ENCODE measurements around the gene CLN3.

CLN3 gene

DNA sequence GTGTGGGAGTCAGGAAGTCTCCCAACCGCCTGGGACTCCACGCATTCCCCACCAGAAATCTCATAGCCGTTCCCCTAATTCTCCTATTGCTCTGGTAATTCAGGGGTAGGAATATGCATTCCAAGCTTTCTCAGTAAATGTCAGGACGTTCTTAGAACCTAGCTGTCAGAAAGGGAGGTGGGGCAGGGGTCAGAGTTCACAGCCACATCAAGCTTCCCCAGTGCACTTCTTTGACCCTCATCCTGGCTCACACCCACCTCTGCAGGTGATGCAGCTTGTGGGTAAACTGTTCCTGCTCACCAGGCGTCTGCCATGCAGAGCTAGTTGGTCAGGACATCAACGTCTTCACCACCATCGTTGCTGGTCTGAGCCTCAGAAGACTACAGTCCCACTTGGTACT is 28.8 kb upstream of the CLN3 start:
- in situ Hi-C loops (cut with HindIII; ENCODE audit: low sequenced_read_pairs): loop anchor here (10.0 kb wide), 1 partner anchor 354 kb away; the partner anchor contains the start of gene ATP2A1

DNA sequence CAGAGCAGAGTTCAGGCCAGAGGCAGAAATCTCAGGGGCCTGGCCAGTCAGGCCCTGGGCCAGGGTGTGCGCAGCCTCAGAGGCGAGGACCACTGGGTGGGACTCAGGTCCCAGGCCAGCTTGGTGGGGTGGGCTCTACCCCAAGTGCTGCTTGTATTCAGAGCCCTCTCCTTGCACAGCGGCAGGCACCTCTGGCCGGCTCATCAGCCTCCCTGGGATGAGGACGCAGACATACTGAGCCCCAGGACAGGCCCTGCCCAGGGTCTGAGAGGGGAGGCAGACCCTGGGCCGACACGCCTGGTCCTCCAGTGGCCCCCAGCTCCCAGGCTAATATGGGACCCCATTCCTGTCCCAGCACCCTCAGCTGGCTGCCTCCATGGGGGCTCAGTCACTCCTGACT is 22.4 kb upstream of the CLN3 start:
- in situ Hi-C loops (cut with HindIII; ENCODE audit: low sequenced_read_pairs): no loop called here

DNA sequence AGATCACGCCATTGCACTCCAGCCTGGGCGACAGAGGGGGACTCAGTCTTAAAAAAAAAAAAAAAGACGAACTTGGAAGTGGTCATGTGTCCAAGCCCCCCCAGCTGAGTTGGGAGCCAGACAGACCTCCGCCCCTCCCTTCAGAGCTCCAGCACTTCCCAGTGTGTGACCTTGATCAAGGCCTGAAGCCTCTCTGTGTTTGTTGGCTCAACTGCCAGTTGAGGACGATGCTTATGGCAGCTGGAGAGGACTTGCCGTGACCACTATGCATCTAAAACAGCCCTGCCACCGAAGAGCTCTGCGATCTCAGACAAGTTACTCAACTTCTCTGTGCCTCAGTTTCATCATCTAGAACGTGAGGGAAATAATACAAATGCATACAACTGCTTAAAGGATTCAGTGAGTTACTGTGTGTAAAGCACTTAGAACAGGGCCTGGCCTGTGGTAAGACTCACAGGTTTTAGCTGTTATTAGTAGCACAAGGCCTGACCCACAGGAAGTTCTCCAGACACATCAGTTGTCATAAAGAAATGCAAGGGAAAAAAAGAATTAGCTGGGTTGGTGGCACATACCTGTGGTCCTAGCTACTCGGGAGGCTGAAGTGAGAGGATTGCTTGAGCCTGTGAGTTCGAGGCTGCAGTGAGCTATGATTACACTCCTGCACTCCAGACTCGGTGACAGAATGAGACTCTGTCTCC is 21.8 kb upstream of the CLN3 start:
- in situ Hi-C loops (cut with HindIII; ENCODE audit: low sequenced_read_pairs): no loop called here

DNA sequence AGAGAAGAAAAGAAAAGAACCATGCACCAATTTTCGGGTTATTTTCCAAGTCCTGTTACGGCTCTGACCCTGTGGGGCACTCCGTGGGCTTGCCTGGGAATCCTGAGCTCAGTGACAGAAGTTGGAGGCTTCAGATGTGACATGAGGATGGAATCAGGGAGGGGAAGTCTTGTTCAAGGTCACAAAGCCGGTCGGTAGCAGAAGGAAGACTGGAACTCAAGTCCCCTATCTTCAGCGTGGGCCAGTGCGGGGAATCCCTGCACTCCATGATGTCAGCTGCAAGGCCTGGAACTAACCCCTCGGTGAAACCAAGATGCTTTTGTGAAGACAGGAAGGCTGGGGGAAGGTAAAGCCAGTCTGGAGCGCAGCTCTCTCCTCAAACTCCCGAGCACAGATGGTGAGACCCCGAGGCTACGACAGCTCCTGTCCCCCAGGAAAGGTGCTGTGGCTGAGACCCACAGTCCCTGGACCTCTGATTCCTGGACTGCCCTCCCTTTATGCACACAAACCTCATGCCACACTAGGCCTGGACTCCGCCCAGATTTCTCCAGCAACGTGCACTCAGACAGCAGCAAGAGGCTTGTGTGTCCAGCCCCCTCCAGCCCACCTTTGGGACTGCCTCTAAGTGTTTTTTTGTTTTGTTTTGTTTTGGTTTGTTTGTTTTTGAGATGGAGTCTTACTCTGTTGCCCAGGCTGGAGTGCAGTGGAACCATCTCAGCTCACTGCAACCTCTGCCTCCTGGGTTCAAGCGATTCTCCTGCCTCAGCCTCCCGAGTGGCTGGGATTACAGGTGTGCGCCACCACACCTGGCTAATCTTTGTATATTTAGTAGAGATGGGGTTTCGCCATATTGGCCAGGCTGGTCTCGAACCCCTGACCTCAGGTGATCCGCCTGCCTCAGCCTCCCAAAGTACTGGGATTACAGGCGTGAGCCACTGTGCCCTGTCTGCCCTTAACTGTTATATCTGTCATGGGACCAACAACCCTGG is 20.2 kb upstream of the CLN3 start:
- in situ Hi-C loops (cut with HindIII; ENCODE audit: low sequenced_read_pairs): no loop called here

DNA sequence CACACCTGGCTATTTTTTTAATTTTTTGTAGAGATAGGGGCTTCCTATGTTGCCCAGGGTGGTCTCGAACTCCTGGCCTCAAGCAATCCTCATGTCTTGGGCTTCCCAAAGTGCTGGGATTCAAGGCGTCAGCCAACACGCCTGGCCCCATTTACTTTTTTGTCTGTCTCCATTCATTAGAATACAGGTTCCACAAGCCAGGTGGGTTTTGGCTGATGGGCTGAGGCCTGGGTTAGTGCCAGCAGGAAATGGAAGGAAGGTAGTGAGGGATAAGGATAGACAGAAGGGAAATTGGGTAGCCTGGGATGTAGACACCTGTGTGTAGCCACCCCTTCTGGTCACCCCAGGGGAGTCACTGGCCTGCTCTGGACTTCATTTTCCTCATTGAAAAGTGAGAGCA is 19.2 kb upstream of the CLN3 start:
- in situ Hi-C loops (cut with HindIII; ENCODE audit: low sequenced_read_pairs): no loop called here

DNA sequence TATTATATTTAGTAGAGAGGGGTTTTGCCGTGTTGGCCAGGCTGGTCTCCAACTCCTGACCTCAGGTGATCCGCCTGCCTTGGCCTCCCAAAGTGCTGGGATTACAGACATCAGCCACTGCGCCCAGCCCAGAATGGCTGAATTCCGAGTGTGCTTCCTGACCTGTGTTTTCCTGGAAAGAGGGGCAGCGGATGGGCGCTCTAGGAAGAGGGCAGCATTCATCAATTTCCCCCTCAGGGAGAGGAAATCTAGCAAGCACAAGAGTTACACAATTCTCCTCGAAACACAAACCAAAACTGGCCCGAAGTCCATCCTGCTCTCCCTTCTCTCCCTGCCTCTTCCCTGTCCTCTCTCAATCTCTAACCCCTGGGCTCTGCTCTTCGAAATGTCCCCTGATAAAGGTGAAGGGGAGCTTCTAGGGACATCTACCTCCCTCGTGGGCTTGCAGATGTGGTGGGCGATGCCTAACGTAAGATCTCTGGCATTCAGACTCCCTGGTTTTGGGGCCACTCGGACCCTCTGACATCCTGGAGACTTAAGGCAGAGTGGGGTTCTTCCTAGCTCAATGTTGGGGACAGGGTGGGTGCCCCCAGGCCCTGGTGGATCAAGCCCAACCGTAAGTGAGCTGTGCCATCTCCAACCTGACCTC is 13.7 kb upstream of the CLN3 start:
- in situ Hi-C loops (cut with HindIII; ENCODE audit: low sequenced_read_pairs): no loop called here

DNA sequence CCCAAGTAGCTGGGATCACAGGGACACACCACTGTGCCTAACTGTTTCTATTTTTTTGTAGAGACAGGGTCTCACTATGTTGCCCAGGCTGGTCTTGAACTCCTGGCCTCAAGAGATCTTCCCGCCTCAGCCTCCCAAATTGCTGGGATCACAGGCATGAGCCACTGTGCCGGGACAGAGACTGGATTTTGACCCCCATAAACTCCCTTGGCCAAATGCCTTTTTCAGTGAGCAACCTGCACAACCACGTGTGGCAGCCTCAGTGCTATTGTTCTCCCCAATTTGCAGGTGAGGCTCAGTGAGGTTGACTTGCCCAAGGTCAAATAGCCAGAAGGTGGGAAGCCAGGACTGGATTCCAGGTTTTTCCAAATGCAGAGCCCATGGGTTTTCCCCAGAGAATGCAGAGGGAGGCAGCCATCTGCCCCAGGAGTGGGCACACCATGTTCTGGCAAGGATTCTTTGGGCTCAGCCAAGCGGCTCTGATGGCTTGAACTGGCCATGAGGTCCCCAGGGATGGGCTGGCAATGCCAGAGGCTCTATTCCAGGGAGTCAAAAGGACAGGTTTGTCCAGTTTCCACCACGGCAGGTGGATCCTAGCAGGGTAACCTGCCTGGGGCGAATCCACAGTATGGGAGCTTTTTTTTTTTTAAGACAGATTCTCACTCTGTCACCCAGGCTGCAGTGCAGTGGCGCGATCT is 13.0 kb upstream of the CLN3 start:
- in situ Hi-C loops (cut with HindIII; ENCODE audit: low sequenced_read_pairs): loop anchor here (5.0 kb wide), 1 partner anchor 37 kb away; no protein-coding TSS in a partner anchor

DNA sequence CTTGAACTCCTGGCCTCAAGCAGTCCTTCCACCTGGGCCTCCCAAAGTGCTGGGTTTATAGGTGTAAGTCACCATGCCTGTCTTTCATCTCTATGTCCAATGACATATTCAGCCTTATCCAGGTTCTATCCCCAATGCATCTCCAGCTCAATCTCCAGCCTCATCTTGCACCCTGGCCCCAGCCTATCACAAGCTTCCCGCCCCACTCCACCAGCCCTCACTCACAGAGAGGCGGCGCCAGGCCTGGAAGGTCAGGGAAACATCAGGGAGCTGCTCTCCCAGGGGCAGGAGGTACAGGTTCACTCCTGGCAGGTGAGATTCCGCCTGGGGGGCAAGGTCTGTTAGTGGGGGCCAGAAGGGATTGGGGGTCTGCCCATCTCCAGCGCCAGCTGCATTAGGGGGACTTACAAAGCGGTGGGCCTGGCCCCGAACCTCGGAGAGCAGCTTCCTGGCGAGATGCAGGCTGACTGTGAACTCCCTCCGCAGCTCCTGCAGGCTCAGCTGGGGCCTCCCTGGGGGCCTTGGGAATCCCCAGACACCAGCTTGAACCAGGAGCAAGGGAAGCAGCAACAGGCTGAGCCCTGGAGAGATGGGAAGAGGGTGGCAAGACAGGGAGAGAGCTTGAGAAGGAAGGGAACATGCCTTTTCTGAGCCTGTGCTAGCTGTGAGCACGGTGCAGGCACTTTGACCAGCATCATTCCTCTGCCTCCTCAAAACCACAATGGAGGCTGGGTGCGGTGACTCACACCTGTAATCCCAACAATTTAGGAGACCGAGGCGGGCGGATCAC is 11.8 kb upstream of the CLN3 start:
- in situ Hi-C loops (cut with HindIII; ENCODE audit: low sequenced_read_pairs): loop anchor here (5.0 kb wide), 1 partner anchor 39 kb away; no protein-coding TSS in a partner anchor

DNA sequence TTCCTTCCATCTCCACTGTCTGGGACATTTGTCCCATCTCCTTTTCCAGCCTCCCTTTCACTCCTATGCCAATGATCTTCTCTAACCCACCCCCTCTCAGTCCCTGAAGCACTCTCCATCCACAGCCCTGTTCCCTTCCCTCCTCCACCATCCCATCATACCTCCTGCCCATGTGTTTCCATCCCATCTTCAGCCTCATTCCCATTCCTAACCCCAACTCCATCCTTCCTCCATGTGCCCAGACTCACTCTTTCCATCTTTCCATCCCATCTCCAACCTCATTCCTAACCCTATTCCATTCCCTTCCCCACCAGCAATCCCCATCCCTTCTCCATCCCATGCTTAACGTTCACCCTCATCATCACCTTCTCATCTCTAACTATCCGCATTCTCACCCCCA is 10.4 kb upstream of the CLN3 start:
- in situ Hi-C loops (cut with HindIII; ENCODE audit: low sequenced_read_pairs): loop anchor here (5.0 kb wide), 1 partner anchor 40 kb away; no protein-coding TSS in a partner anchor

DNA sequence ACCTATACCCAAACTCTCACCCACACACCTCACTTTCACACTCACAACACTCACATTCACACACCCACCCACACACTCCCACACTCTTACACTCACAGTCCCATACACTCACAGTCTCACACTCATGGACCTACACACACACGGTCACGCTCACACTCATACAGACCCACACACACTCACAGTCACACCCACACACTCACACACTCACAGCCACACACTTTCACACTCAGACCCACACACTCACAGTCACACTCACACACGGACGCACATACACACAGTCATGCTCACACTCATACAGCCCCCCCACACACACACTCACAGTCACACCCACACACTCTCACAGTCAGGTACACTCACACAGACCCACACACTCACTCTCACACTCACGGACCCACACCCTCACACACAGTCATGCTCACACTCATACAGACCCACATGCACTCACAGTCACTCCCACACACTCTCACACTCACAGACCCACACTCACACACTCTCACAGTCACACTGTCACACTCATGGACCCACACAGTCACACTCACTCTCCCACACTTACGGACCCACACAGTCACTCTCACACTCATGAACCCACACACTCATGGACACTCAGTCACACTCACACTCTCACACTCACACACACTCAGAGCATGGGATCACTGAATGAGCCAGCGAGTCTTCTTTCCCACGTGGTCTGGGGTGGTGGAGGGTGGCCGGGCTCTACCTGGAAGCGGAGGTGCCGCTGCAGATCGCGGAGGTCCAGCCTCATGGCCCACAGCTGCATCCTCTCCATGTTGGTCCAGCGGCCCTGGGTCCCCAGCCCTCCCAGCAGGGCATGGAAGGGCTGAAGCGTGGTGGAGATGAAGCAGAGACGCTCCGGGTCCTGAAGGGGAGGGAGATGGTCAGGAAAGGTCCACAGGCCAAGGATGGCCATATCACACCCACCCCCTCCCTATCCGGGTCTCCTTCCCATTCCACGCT is 9.7 kb upstream of the CLN3 start:
- in situ Hi-C loops (cut with HindIII; ENCODE audit: low sequenced_read_pairs): loop anchor here (5.0 kb wide), 1 partner anchor 41 kb away; no protein-coding TSS in a partner anchor

DNA sequence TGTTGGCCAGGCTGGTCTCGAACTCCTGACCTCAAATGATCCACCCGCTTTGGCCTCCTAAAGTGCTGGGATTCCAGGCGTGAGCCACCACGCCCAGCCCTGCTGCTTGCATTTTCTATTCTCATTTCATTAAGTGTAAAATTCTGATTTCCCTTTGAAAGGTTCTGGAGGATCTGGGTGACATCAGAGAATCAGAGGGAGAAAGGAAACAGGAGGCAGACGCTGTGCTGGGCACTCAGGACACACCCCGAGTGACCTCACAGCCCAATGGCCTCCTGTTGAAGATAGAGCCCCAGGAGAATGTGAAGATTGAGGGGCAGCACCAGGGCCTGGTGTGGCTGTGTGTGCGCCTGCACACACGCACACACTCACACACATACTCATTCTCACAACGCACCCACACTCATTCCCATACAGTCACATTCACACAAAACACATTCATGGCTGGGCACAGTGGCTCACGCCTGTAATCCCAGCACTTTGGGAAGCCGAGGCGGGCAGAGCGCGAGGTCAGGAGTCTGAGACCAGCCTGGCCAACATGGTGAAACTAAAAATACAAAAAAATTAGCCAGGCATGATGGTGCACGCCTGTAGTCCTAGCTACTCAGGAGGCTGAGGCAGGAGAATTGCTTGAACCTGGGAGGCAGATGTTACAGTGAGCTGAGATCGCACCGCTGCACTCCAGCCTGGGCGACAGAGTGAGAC is 8.8 kb upstream of the CLN3 start:
- in situ Hi-C loops (cut with HindIII; ENCODE audit: low sequenced_read_pairs): loop anchor here (5.0 kb wide), 1 partner anchor 42 kb away; no protein-coding TSS in a partner anchor

DNA sequence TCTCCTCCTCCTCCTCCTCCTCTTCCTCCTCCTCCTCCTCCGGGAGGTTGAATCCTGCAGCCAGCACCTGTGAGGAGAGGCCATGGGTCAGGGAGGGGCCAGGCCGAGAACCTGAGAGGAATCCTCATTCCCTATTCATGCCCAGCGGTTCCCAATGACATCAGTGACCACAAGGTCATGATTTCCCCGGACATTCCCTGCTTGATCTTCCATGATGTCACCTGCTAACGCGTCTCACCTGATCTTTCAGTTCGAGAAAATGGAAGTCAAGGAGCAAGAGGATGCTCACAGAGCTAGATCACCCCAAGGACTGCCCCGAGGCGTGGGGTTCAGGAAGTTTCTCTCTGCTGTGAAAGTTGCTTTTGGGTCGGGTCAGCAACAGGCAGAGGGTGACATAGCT is 8.0 kb upstream of the CLN3 start:
- in situ Hi-C loops (cut with HindIII; ENCODE audit: low sequenced_read_pairs): loop anchor here (5.0 kb wide), 1 partner anchor 42 kb away; no protein-coding TSS in a partner anchor

DNA sequence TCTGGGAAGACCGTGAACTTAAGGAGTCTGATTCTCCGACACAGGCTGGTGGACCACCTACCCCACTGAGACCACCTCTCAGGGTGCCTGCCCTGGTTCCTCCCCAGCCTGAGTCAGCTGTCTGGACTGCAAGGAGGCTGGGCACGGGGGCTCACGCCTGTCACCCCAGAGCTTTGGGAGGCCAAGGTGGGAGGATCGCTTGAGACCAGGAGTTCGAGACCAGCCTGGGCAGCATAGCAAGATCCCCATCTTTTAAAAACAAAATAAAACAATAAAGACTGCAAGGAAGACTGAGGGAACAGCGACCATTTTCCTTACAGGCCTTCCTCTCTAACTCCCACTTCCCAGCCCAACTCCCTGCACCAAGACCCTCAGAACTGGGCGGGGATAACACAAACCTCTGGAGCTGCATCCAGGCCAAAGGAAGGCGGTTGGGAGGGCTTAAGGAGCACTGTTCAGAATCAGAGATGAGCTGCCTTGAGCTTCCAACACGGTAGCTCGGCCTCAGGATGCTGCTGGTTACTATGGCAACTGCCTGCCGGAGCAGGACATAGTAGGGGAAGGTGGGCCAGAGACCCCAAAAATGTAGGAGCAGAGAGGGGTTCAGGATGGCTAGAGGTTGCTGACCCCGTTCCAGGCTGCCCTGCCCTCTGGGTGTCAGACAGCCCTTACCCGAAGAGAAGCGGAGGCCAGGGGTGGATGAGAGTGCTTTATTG is 7.0 kb upstream of the CLN3 start:
- in situ Hi-C loops (cut with HindIII; ENCODE audit: low sequenced_read_pairs): no loop called here

DNA sequence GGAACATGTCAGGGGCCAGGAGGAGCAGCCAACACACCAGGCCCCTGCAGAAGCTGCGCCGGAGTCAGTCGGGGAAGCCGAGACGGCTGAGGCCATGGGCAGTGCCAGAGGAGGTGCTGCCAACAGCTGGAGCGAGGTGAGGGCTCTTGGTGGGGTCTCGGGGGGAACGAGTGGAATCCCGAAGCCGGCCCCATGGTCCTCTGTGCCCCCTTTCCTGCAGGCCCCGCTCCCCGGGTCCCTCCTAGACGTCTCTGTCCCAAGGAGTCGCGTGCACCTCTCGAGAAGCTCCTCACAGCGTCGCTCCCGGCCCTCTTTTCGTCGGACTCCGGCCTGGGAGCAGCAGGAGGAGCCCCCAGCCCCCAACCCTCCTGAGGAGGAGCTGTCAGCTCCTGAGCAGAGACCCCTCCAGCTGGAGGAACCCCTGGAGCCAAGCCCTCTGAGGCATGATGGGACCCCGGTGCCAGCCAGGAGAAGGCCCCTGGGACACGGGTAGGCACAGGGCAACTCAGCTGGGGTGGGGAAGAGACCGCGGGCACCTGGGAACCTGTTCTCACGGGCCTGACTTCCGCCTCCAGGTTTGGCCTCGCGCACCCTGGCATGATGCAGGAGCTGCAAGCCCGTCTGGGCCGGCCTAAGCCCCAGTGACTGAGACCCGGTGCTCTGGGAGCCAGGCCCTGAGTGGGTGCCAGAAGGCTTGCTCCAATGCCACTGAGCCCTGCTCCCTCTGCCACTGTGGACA is 6.2 kb upstream of the CLN3 start:
- in situ Hi-C loops (cut with HindIII; ENCODE audit: low sequenced_read_pairs): no loop called here

DNA sequence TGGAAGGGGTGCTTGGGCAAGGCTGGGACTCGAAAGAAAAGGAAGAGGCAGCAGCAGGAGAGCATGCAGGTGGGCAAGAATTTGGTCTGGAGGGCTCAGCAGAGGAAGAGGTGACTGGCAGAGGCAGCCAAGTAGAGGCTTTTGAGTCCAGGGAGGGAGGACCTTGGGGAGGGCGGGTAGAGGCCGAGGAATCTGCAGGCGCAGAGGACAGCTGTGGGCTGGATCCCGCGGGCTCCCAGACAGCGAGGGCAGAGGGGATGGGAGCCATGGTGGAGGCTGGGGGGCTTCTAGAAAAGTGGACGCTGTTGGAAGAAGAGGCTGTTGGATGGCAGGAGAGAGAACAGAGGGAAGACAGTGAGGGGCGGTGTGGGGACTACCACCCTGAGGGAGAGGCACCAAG is 5.5 kb upstream of the CLN3 start:
- in situ Hi-C loops (cut with HindIII; ENCODE audit: low sequenced_read_pairs): no loop called here

DNA sequence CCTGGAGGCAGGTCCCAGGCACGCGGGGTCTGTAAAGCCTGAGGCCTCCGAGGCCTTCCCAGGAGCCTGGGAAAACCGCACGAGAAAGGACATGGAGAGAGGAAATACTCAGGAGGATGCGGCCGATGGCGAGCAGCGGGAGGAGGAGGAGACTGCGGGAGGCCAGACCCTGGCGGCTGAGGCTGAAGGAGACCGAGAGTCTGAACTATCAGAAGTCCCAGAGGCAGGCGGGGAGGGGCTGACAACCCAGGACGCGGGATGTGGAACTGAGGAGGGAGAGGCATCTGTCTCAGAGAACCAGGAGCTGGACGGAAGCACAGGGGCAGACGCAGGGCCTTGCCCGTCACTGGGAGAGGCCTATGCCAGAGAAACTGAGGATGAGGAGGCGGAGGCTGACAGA is 5.0 kb upstream of the CLN3 start:
- in situ Hi-C loops (cut with HindIII; ENCODE audit: low sequenced_read_pairs): no loop called here
